ENCODE measurements around the gene TIMM8B.

Gene TIMM8B

GRCh38 chr11:112086422-112087191 lies at the start of gene TIMM8B, which contains the start of gene SDHD:
Gene TIMM8B (minus strand): TSS chr11:112086756. CDS start chr11:112086723, 33 bp downstream.
Gene SDHD (plus strand): TSS chr11:112086873. CDS start chr11:112086908, 35 bp downstream.
- peak within 1 kb of the TSS; percentile 99 for H3K4me3 ChIP-seq (ENCODE audit: low read depth, low read length)
- TF ChIP-seq CTCF (IDR thresholded peaks at IDR 0.05; ENCODE audit: low read depth, low read length), result no peak

- no peak for TF ChIP-seq CTCF (IDR thresholded peaks at IDR 0.05; ENCODE audit: low read depth, low read length)
- H3K4me3 ChIP-seq (ENCODE audit: low read depth, low read length), result no peak overlapping the region
These were observed 47.9 kb upstream of the TIMM8B start for GRCh38 chr11:112134473-112134872.

- no peak for TF ChIP-seq CTCF (IDR thresholded peaks at IDR 0.05; ENCODE audit: low read depth, low read length)
- no peak overlapping the region for H3K4me3 ChIP-seq (ENCODE audit: low read depth, low read length)
These were observed 46.2 kb upstream of the TIMM8B start for GRCh38 chr11:112132737-112133136.

- no peak for TF ChIP-seq CTCF (IDR thresholded peaks at IDR 0.05; ENCODE audit: low read depth, low read length)
These were observed 43.1 kb upstream of the TIMM8B start for GRCh38 chr11:112129656-112130055.

GRCh38 chr11:112128483-112129121 lies 42.0 kb upstream of the TIMM8B start:
- H3K4me3 ChIP-seq (ENCODE audit: low read depth, low read length), result no peak overlapping the region
- no peak for TF ChIP-seq CTCF (IDR thresholded peaks at IDR 0.05; ENCODE audit: low read depth, low read length)

More at GRCh38 chr11:112129656-112130055, 43.1 kb upstream of the TIMM8B start:
- H3K4me3 ChIP-seq (ENCODE audit: low read depth, low read length), result no peak overlapping the region

- no peak overlapping the region for H3K4me3 ChIP-seq (ENCODE audit: low read depth, low read length)
- TF ChIP-seq CTCF (IDR thresholded peaks at IDR 0.05; ENCODE audit: low read depth, low read length), result no peak
These were observed 40.5 kb upstream of the TIMM8B start for GRCh38 chr11:112127056-112127455.

- no peak for TF ChIP-seq CTCF (IDR thresholded peaks at IDR 0.05; ENCODE audit: low read depth, low read length)
- no peak overlapping the region for H3K4me3 ChIP-seq (ENCODE audit: low read depth, low read length)
These were observed 36.6 kb upstream of the TIMM8B start for GRCh38 chr11:112123129-112123528.

All from WI38 (cell line).